DND-41 (cell line): Measurements from ENCODE around the gene CDK4.
A peak's percentile ranks its signal among the peaks of the same experiment; 100 is the strongest.

Source experiments
- ATAC-seq: fragments of 200-7000 bp; cut with Tn5 transposase; 3 replicates; pipeline ENCODE4 v1.9.1; 2021; ENCODE audit warnings: low read depth; ENCODE audit not compliant: insufficient read depth
- DNase-seq: peaks from one replicate; pipeline ENCODE4 v3.0.0-alpha.2; 2020
- H2AFZ ChIP-seq: 2 replicates; pipeline ENCODE4 v1.6.0; 2012; ENCODE audit warnings: low read depth, low read length
- H3K27ac ChIP-seq: 2 replicates; pipeline ENCODE4 v1.5.1; 2012; ENCODE audit warnings: low read length, inconsistent platforms
- H3K27me3 ChIP-seq: fragments of 200-600 bp; sonication (generic); 2 replicates; pipeline ENCODE4 v1.6.0; 2012; ENCODE audit warnings: low read length, mild to moderate bottlenecking, inconsistent platforms; ENCODE audit not compliant: insufficient read depth, poor library complexity
- H3K36me3 ChIP-seq: 2 replicates; pipeline ENCODE4 v1.5.1; 2012; ENCODE audit warnings: low read length, inconsistent platforms; ENCODE audit not compliant: insufficient read depth
- H3K4me1 ChIP-seq: 2 replicates; pipeline ENCODE4 v1.5.1; 2012; ENCODE audit warnings: mild to moderate bottlenecking, low read length; ENCODE audit not compliant: insufficient read depth
- H3K4me2 ChIP-seq: 2 replicates; pipeline ENCODE4 v1.6.0; 2012; ENCODE audit warnings: mild to moderate bottlenecking, moderate library complexity, low read length, inconsistent platforms; ENCODE audit not compliant: insufficient read depth
- H3K4me3 ChIP-seq, 2 experiments: fragments of 200-600 bp in 1 of 2; shearing (Covaris generic) in 1 of 2; 2 replicates each; pipeline ENCODE4 v1.5.1; 2012 to 2016; ENCODE audit warnings: inconsistent platforms in 2 of 2, low read length in 2 of 2, mild to moderate bottlenecking in 2 of 2, low read depth in 1 of 2, moderate library complexity in 1 of 2
- H3K79me2 ChIP-seq: 2 replicates; pipeline ENCODE4 v1.6.0; 2012; ENCODE audit warnings: low read length, inconsistent platforms; ENCODE audit not compliant: insufficient read depth
- H3K9ac ChIP-seq: 2 replicates; pipeline ENCODE4 v1.6.0; 2012; ENCODE audit warnings: low read depth, mild to moderate bottlenecking, inconsistent platforms, low read length, moderate library complexity
- H3K9me3 ChIP-seq: 2 replicates; pipeline ENCODE4 v1.5.1; 2012; ENCODE audit warnings: low read length, moderate library complexity, mild to moderate bottlenecking, inconsistent platforms; ENCODE audit not compliant: insufficient read depth, severe bottlenecking
- H4K20me1 ChIP-seq: 2 replicates; pipeline ENCODE4 v1.6.0; 2012; ENCODE audit warnings: low read length; ENCODE audit not compliant: insufficient read depth
- CTCF ChIP-seq: IDR thresholded peaks from 2 replicates; pipeline ENCODE4 v1.5.1; 2012; ENCODE audit warnings: borderline replicate concordance, low read length, moderate library complexity, mild to moderate bottlenecking; ENCODE audit not compliant: poor library complexity, severe bottlenecking; ENCODE audit errors: extremely low read depth
- EZH2 ChIP-seq: IDR thresholded peaks from 3 replicates; pipeline ENCODE4 v1.6.1; 2012; ENCODE audit warnings: borderline replicate concordance, low read depth, mild to moderate bottlenecking, moderate library complexity, low read length, inconsistent platforms; ENCODE audit not compliant: severe bottlenecking

The CDK4 gene

GRCh38 chr12:57726884-57727757 lies 25.0 kb downstream of the CDK4 start:
- no peaks in the 10 kb centered on the region for H3K9me3 ChIP-seq
- H3K4me1 ChIP-seq: no peaks in the 10 kb centered on the region
- DNase-seq (no peak), ATAC-seq (no peak)
- H3K79me2 ChIP-seq: no peaks in the 10 kb centered on the region
- TF ChIP-seq EZH2: no peak
- TF ChIP-seq CTCF: no peak
- H3K4me3 ChIP-seq: no peak overlapping the region
- no peak overlapping the region for H3K9ac ChIP-seq
- H3K36me3 ChIP-seq: peaks cover 50% of the 10 kb centered on the region
- no peak overlapping the region for H2AFZ ChIP-seq
- H3K27ac ChIP-seq: no peak overlapping the region
- no peaks in the 10 kb centered on the region for H3K27me3 ChIP-seq
- H3K4me2 ChIP-seq: no peak overlapping the region
- no peaks in the 10 kb centered on the region; the same call in none of the 2 replicates for H4K20me1 ChIP-seq

- Histone ChIP-seq H3K79me2 (no peaks in the 10 kb centered on the region), H4K20me1 (no peaks in the 10 kb centered on the region; the same call in none of the 2 replicates), H3K27ac (no peak overlapping the region), H3K4me1 (no peaks in the 10 kb centered on the region), H3K27me3 (no peaks in the 10 kb centered on the region), H3K4me2 (no peak overlapping the region), H3K9ac (no peak overlapping the region), H3K9me3 (no peaks in the 10 kb centered on the region), H3K36me3 (peaks cover 50% of the 10 kb centered on the region), H3K4me3 (no peak overlapping the region), H2AFZ (no peak overlapping the region)
- DNase-seq: no peak
- peak; percentile 41 for TF ChIP-seq CTCF
- no peak for TF ChIP-seq EZH2
- no peak for ATAC-seq
Measured at GRCh38 chr12:57726151-57726883, 25.8 kb downstream of the CDK4 start.

- H3K79me2 ChIP-seq: no peaks in the 10 kb centered on the region
- H2AFZ ChIP-seq: no peak overlapping the region
- no peak for ATAC-seq
- H3K4me1 ChIP-seq: no peaks in the 10 kb centered on the region
- H3K36me3 ChIP-seq: peaks cover 50% of the 10 kb centered on the region
- TF ChIP-seq EZH2 (no peak), CTCF (no peak)
- DNase-seq: no peak
- no peak overlapping the region for H3K4me3 ChIP-seq
- H3K9me3 ChIP-seq: no peaks in the 10 kb centered on the region
- no peak overlapping the region for H3K9ac ChIP-seq
- H3K27me3 ChIP-seq: no peaks in the 10 kb centered on the region
- H3K27ac ChIP-seq: no peak overlapping the region
- H3K4me2 ChIP-seq: no peak overlapping the region
- no peaks in the 10 kb centered on the region; the same call in 1 of the 2 replicates for H4K20me1 ChIP-seq
Measured at GRCh38 chr12:57725851-57726150, 26.3 kb downstream of the CDK4 start.
